SK-N-MC (cell line): Measurements from ENCODE around the gene SEMA6A.

Experiments used
- DNase-seq: peaks from one replicate; pipeline ENCODE4 v3.0.0-alpha.2; 2011; ENCODE audit warnings: low read depth, low spot score
- H3K27ac ChIP-seq: fragments of 200-600 bp; sonication (generic); 2 replicates; pipeline ENCODE4 v1.5.1; 2016; ENCODE audit warnings: mixed run types
- H3K36me3 ChIP-seq: fragments of 200-600 bp; sonication (generic); 2 replicates; pipeline ENCODE4 v1.6.1; 2017; ENCODE audit warnings: antibody characterized with exemption, low read length, mixed read lengths; ENCODE audit not compliant: insufficient read depth
- H3K4me3 ChIP-seq: fragments of 200-600 bp; sonication (generic); 2 replicates; pipeline ENCODE4 v1.5.1; 2016
- H3K9ac ChIP-seq: fragments of 200-600 bp; sonication (generic); 2 replicates; pipeline ENCODE4 v1.8.0; 2017; ENCODE audit warnings: mixed run types, mixed read lengths; ENCODE audit not compliant: insufficient read length
- H3K9me3 ChIP-seq: fragments of 200-600 bp; sonication (generic); 2 replicates; pipeline ENCODE4 v1.6.1; 2017; ENCODE audit warnings: low read depth, mild to moderate bottlenecking, antibody characterized with exemption, low read length, moderate library complexity, mixed read lengths
- EZH2 ChIP-seq: fragments of 200-600 bp; sonication (generic); IDR thresholded peaks from one replicate; pipeline ENCODE4 v1.6.1; 2017; ENCODE audit warnings: antibody characterized with exemption
- FOXP2 ChIP-seq: optimal IDR thresholded peaks from 2 replicates; pipeline ENCODE3; 2011; ENCODE audit warnings: mild to moderate bottlenecking, moderate library complexity; ENCODE audit not compliant: insufficient read depth; ENCODE audit errors: extremely low read length, control extremely low read depth
- POLR2AphosphoS5 ChIP-seq: IDR thresholded peaks from 2 replicates; pipeline ENCODE4 v1.6.1; 2012; ENCODE audit warnings: mild to moderate bottlenecking, low read depth, low read length, borderline replicate concordance

SEMA6A gene

DNA sequence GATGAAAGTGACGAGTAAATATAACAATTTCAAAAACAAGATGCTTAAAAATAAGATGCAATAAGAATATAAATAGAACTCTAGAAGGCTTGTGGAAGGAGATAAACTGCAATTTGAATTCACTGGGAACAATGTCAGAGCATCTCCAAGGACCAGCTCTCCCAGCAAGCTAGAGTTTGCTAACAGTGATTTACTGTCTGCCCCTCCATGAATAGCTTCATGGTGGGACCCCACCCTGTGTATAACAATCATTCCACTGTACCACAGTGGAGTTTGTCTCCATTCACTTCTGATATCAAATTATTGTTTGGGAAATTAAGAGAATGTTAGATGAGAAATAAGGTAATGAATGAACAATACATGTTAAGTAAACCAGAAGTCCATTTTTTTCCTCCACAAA, 7.3 kb upstream of the SEMA6A start:
- Histone ChIP-seq H3K9ac (no peak overlapping the region), H3K9me3 (no peaks in the 10 kb centered on the region), H3K36me3 (no peaks in the 10 kb centered on the region), H3K4me3 (no peak overlapping the region), H3K27ac (no peak overlapping the region)
- TF ChIP-seq POLR2AphosphoS5 (no peak), EZH2 (no peak), FOXP2 (no peak)
- DNase-seq: no peak

DNA sequence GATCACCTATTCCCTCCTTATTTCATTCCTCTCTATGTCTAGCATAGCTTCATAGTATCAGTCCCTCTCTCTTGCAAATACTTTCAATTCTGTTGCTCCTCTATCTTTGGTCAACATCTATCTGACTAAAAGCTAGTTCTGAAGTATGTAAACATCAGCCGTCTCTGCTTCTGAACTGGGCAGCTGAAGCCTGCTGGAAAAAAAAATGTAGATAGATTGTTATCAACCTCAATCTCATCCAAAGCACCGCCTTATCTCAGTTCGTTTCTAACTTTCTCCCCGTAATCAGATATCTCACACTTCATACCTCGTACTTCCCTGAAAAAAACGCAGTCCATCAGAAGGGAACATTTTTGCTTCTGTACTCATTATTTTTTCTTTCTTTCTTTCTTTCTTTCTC, 4.5 kb upstream of the SEMA6A start:
- TF ChIP-seq FOXP2: no peak
- no peak for TF ChIP-seq POLR2AphosphoS5
- no peak for TF ChIP-seq EZH2
- H3K4me3 ChIP-seq: no peak overlapping the region
- DNase-seq: no peak
- H3K36me3 ChIP-seq: no peaks in the 10 kb centered on the region
- no peak overlapping the region for H3K9ac ChIP-seq
- no peaks in the 10 kb centered on the region for H3K9me3 ChIP-seq
- no peak overlapping the region for H3K27ac ChIP-seq

- Histone ChIP-seq H3K9ac (no peak overlapping the region), H3K9me3 (no peaks in the 10 kb centered on the region), H3K27ac (no peak overlapping the region), H3K4me3 (no peak overlapping the region), H3K36me3 (no peaks in the 10 kb centered on the region)
- no peak for DNase-seq
- no peak for TF ChIP-seq POLR2AphosphoS5
- no peak for TF ChIP-seq FOXP2
- TF ChIP-seq EZH2: no peak
These were observed 4.1 kb upstream of the SEMA6A start for GRCh38 chr5:116578676-116579075.

GRCh38 chr5:116577064-116577788, 2.6 kb upstream of the SEMA6A start:
- no peak overlapping the region for H3K27ac ChIP-seq

DNA sequence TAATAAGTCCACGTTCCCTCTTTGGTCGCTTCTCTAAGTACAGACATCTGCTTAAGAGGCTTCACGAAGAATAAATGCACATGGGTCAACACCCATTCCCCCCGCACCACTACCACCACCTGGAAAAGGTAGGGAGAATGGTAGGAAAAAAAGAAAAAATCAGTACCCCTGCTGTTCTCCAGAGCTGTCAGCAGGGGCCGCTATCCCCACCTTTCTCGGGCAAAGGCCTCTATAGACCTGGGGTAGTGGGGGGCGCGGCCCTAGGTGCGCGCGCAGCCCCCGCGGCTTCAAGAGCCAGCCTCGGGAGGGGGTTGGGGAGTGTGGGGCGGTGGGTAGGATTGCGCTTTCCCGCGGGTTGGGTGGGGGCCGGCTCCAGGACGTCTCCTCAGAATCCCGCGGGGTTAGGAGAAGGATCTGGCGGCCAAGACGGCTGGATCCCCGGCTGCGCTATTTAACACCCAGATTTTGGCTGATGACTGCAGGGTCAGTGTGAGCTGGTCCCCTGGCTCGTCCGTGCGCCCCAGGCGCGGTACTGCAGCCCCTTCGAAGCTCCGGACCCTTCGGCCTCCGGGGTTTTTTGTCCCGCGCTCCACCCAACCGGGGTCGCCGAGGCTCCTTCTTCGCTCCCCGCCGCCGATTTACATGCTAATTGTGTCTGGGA, 1.6 kb upstream of the SEMA6A start:
- H3K36me3 ChIP-seq: no peaks in the 10 kb centered on the region
- peak overlapping the region; percentile 89 for H3K4me3 ChIP-seq
- peak overlapping the region; percentile 19 for H3K9ac ChIP-seq
- TF ChIP-seq FOXP2 (no peak), EZH2 (no peak), POLR2AphosphoS5 (0 out of 2 replicates have a peak, but pooled peaks have one; percentile 4)
- H3K27ac ChIP-seq: no peak overlapping the region
- no peak for DNase-seq
- H3K9me3 ChIP-seq: no peaks in the 10 kb centered on the region

More at GRCh38 chr5:116577064-116577788, 2.6 kb upstream of the SEMA6A start:
- no peak overlapping the region for H3K4me3 ChIP-seq
- H3K9ac ChIP-seq: no peak overlapping the region
- no peaks in the 10 kb centered on the region for H3K36me3 ChIP-seq
- H3K9me3 ChIP-seq: no peaks in the 10 kb centered on the region
- TF ChIP-seq POLR2AphosphoS5 (no peak), EZH2 (no peak), FOXP2 (no peak)
- no peak for DNase-seq

- DNase-seq: no peak
- peak overlapping the region; percentile 19; the same call in 1 of the 2 replicates for H3K27ac ChIP-seq
- peak overlapping the region; percentile 64 for H3K9ac ChIP-seq
These were observed 866 bp upstream of the SEMA6A start for GRCh38 chr5:116575326-116576052.

DNA sequence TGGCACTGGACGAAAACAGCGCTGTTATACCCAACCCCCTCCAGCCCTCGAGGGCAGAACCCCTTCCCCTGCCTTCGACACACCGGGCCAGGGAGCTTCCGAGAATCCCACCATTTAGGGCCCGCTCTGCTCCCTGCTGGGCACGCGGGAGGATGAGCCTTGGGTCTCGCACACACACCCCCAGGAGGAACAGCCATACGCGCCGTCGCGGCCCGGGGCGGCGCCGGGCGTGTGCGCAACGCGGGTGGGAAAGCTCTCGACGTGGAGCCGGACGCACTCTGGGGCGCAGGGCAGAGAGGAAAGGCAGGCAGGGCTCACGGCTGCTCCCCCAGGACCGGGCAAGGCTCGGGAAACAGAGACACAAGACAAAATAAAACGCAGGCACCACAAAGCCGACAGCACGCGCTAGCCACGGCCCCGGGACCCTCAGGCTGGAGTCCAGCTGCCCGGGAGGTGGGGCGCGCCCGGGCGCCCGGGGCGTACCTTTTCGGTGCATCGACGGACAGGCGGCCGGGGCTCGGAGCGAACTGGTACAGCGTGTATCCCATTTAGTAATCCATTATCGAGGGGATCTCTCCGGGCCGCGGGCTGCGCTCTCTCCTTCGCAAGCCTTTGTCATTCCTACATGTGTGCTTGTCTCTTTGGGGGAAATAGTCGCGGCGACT, 789 bp downstream of the SEMA6A start:
- Histone ChIP-seq H3K9ac (peak overlapping the region; percentile 68), H3K36me3 (no peaks in the 10 kb centered on the region), H3K4me3 (peak overlapping the region; percentile 89), H3K27ac (no peak overlapping the region), H3K9me3 (no peaks in the 10 kb centered on the region)
- TF ChIP-seq FOXP2 (no peak), EZH2 (no peak), POLR2AphosphoS5 (no peak)
- DNase-seq: no peak

More at GRCh38 chr5:116575326-116576052, 866 bp upstream of the SEMA6A start:
- Histone ChIP-seq H3K9me3 (no peaks in the 10 kb centered on the region), H3K36me3 (no peaks in the 10 kb centered on the region), H3K4me3 (peak overlapping the region; percentile 89)
- TF ChIP-seq FOXP2 (no peak), EZH2 (no peak), POLR2AphosphoS5 (no peak)
